Suprapubic skin (tissue), 4 donors: Measurements from ENCODE around the gene SLC25A19.

Experiments
- EP300 ChIP-seq: sonication (generic); formaldehyde crosslinking; IDR thresholded peaks from one replicate; pipeline ENCODE4 v1.6.1; 2017; ENCODE audit warnings: antibody characterized with exemption
- POLR2A ChIP-seq, 2 donors: fragments of 450-650 bp; IDR thresholded peaks; one replicate each; pipeline ENCODE4 v1.6.1; 2017; ENCODE audit warnings: antibody characterized with exemption in 2 of 2, mild to moderate bottlenecking in 2 of 2, moderate library complexity in 2 of 2
- POLR2AphosphoS5 ChIP-seq, 3 donors: sonication (generic); formaldehyde crosslinking; IDR thresholded peaks; one replicate each; pipeline ENCODE4 v1.6.1; 2017; ENCODE audit warnings: antibody characterized with exemption in 3 of 3
- TF ChIP-seq, protein P1 (sequence below), 2 donors: fragments of 200-600 bp in 1 of 2; fragments of 450-650 bp in 1 of 2; sonication (generic) in 1 of 2; IDR thresholded peaks; one replicate each; pipeline ENCODE4 v1.5.1; 2016 to 2019; ENCODE audit warnings: antibody characterized with exemption in 2 of 2, mild to moderate bottlenecking in 1 of 2, moderate library complexity in 1 of 2

DNA sequence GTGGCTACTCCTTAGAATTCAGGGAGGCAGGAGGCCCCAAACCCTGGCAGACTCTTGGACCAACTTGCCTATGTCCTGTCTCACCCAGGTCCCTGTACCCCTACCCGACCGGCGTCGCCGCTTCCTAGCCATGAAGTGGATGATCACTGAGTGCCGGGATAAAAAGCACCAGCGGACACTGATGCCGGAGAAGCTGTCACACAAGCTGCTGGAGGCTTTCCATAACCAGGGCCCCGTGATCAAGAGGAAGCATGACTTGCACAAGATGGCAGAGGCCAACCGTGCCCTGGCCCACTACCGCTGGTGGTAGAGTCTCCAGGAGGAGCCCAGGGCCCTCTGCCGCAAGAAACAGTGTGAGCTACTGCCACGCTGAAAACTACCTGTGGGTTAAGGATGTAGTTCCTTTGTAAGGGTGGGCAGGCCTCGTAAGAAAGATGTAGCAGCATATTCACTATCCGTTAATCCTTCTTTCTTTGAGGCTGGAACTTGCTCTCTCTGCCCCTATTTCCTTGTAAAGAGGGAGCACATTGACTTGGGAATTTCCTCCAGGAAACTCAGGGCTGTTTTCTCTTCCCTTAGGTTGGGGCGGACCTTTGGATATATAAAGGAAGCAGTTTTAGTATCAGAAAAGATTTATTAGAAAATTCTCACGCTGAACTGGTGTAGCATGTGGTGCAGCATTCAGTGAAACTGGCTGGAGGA, 23.5 kb downstream of the SLC25A19 start:
- TF ChIP-seq, protein P1, sequence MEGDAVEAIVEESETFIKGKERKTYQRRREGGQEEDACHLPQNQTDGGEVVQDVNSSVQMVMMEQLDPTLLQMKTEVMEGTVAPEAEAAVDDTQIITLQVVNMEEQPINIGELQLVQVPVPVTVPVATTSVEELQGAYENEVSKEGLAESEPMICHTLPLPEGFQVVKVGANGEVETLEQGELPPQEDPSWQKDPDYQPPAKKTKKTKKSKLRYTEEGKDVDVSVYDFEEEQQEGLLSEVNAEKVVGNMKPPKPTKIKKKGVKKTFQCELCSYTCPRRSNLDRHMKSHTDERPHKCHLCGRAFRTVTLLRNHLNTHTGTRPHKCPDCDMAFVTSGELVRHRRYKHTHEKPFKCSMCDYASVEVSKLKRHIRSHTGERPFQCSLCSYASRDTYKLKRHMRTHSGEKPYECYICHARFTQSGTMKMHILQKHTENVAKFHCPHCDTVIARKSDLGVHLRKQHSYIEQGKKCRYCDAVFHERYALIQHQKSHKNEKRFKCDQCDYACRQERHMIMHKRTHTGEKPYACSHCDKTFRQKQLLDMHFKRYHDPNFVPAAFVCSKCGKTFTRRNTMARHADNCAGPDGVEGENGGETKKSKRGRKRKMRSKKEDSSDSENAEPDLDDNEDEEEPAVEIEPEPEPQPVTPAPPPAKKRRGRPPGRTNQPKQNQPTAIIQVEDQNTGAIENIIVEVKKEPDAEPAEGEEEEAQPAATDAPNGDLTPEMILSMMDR (IDR thresholded peaks at IDR 0.05) = no peak
- TF ChIP-seq POLR2A (IDR thresholded peaks at IDR 0.05) (no peak), EP300 (no peak), POLR2AphosphoS5 (IDR thresholded peaks at IDR 0.05) (no peak)
